NCI-H748 treated with DMSO at 0.1 percent for 48 hours (cell line): ENCODE data around the gene MYO5B.
"Not testable (repeated sequence)": the region's sequence is repeated elsewhere in the genome, so short reads cannot be mapped to it uniquely, and the experiment has no call there.

ENCODE experiments used
- DNase-seq: peaks from one replicate; lab custom pipeline; 2025; lab: John Stamatoyannopoulos, UW

The MYO5B gene

GRCh38 chr18:49851624-49852023, 343.3 kb downstream of the MYO5B start:
- DNase-seq = no peak

- no peak for DNase-seq
These were observed 344.3 kb downstream of the MYO5B start for GRCh38 chr18:49850636-49851035.

GRCh38 chr18:49849331-49850217, 345.4 kb downstream of the MYO5B start:
- peak; percentile 77 for DNase-seq

GRCh38 chr18:49848115-49848514, 346.8 kb downstream of the MYO5B start:
- no peak for DNase-seq

GRCh38 chr18:49847524-49847923, 347.4 kb downstream of the MYO5B start:
- DNase-seq = no peak

- DNase-seq = no peak
These were observed 348.1 kb downstream of the MYO5B start for GRCh38 chr18:49846718-49847470.

- DNase-seq = no peak
These were observed 348.6 kb downstream of the MYO5B start for GRCh38 chr18:49846361-49846662.

- DNase-seq = no peak
These were observed 349.2 kb downstream of the MYO5B start for GRCh38 chr18:49845629-49846360.

GRCh38 chr18:49844903-49845302, 350.0 kb downstream of the MYO5B start:
- DNase-seq = no peak

GRCh38 chr18:49843778-49844625, 350.9 kb downstream of the MYO5B start:
- no peak for DNase-seq

- DNase-seq = no peak
These were observed 351.8 kb downstream of the MYO5B start for GRCh38 chr18:49843131-49843530.

GRCh38 chr18:49842656-49843055, 352.3 kb downstream of the MYO5B start:
- no peak for DNase-seq

GRCh38 chr18:49841236-49842217, 353.4 kb downstream of the MYO5B start:
- no peak for DNase-seq

- DNase-seq = no peak
These were observed 355.9 kb downstream of the MYO5B start for GRCh38 chr18:49839012-49839411.

- DNase-seq = no peak
These were observed 356.6 kb downstream of the MYO5B start for GRCh38 chr18:49838381-49838780.

GRCh38 chr18:49837889-49838288, 357.1 kb downstream of the MYO5B start:
- DNase-seq = no peak

- DNase-seq = not testable (repeated sequence)
These were observed 357.6 kb downstream of the MYO5B start for GRCh38 chr18:49837316-49837835.

- no peak for DNase-seq
These were observed 359.5 kb downstream of the MYO5B start for GRCh38 chr18:49835405-49835804.

- no peak for DNase-seq
These were observed 360.7 kb downstream of the MYO5B start for GRCh38 chr18:49834258-49834657.

- DNase-seq = no peak
These were observed 361.1 kb downstream of the MYO5B start for GRCh38 chr18:49833814-49834213.
